HG02610 (cell line): ENCODE measurements around the gene PTPN7.
"Not testable (repeated sequence)": the region's sequence is repeated elsewhere in the genome, so short reads cannot be mapped to it uniquely, and the experiment has no call there.

Experiments
- ATAC-seq: cut with Tn5 transposase; IDR thresholded peaks from one replicate; pipeline ENCODE4 v1.9.1; 2021; ENCODE audit warnings: mild to moderate bottlenecking, moderate library complexity; ENCODE audit not compliant: unreplicated experiment

The PTPN7 gene

GRCh38 chr1:202189918-202190715, 29.7 kb upstream of the PTPN7 start:
- ATAC-seq = no peak

- peak; percentile 45 for ATAC-seq
Observed at GRCh38 chr1:202189001-202189790, 28.8 kb upstream of the PTPN7 start.

- ATAC-seq = no peak
Observed at GRCh38 chr1:202187697-202188407, 27.4 kb upstream of the PTPN7 start.

- ATAC-seq = no peak
Observed at GRCh38 chr1:202187041-202187671, 26.8 kb upstream of the PTPN7 start.

- no peak for ATAC-seq
Observed at GRCh38 chr1:202186327-202186726, 25.9 kb upstream of the PTPN7 start.

GRCh38 chr1:202184750-202185460, 24.5 kb upstream of the PTPN7 start:
- no peak for ATAC-seq

- no peak for ATAC-seq
Observed at GRCh38 chr1:202182040-202182877, 21.9 kb upstream of the PTPN7 start.

GRCh38 chr1:202181586-202181985, 21.2 kb upstream of the PTPN7 start:
- ATAC-seq = no peak

- not testable (repeated sequence) for ATAC-seq
Observed at GRCh38 chr1:202180751-202181139, 20.3 kb upstream of the PTPN7 start.

- no peak for ATAC-seq
Observed at GRCh38 chr1:202179828-202180750, 19.7 kb upstream of the PTPN7 start.

GRCh38 chr1:202176949-202177927, 16.8 kb upstream of the PTPN7 start:
- ATAC-seq = no peak

GRCh38 chr1:202173993-202174392, 13.6 kb upstream of the PTPN7 start:
- no peak for ATAC-seq

- ATAC-seq = no peak
Observed at GRCh38 chr1:202172015-202172355, 11.6 kb upstream of the PTPN7 start.

- no peak for ATAC-seq
Observed at GRCh38 chr1:202171292-202172014, 11.1 kb upstream of the PTPN7 start.

GRCh38 chr1:202170726-202171125, 10.3 kb upstream of the PTPN7 start:
- ATAC-seq = no peak

GRCh38 chr1:202168861-202169260, 8.5 kb upstream of the PTPN7 start:
- ATAC-seq = no peak
